H1 (cell line): ENCODE data around the gene TRIM65. TPM values are rescaled to one million over a fixed set of nuclear protein-coding genes. Genes with fewer than 3 reads are reported as not detected.

Experiments used
- CTCF ChIA-PET: fragments of 300-600 bp; sonication (Branson Sonifier 250); formaldehyde crosslinking; loops from one replicate; lab custom pipeline; 2021; ENCODE audit not compliant: partially characterized antibody; lab: Charles Lee
- POLR2A ChIA-PET: fragments of 300-600 bp; sonication (Branson Sonifier 250); formaldehyde crosslinking; loops from one replicate; lab custom pipeline; 2021; ENCODE audit warnings: inconsistent platforms; ENCODE audit not compliant: partially characterized antibody; lab: Charles Lee
- DNase-seq, 2 experiments: peaks; one replicate each; pipeline versions ENCODE4 v3.0.0 to v3.0.0-alpha.2; 2010 to 2022; ENCODE audit warnings: low spot score in 2 of 2, low read depth in 1 of 2, mixed read lengths in 1 of 2
- FAIRE-seq: peaks from 2 replicates; lab custom pipeline; 2011; peaks lifted over from hg19 to GRCh38; lab: Jason Lieb, UNC
- H2AFZ ChIP-seq: 2 replicates; pipeline ENCODE4 v1.8.1; 2012; ENCODE audit warnings: low read length, inconsistent platforms
- H2AK5ac ChIP-seq: 2 replicates; pipeline ENCODE4 v1.6.1; 2013; ENCODE audit warnings: low read depth, low read length
- H2BK120ac ChIP-seq: replicated peaks from 2 replicates; pipeline ENCODE3; 2013; ENCODE audit warnings: low read depth, low read length, inconsistent platforms
- H2BK12ac ChIP-seq: 2 replicates; pipeline ENCODE4 v1.6.1; 2013; ENCODE audit warnings: low read depth, low read length
- H2BK15ac ChIP-seq: 2 replicates; pipeline ENCODE4 v1.6.1; 2013; ENCODE audit warnings: low read length
- H2BK20ac ChIP-seq: 2 replicates; pipeline ENCODE4 v1.6.1; 2013; ENCODE audit warnings: low read length
- H2BK5ac ChIP-seq: 2 replicates; pipeline ENCODE4 v1.6.1; 2013; ENCODE audit warnings: low read depth, low read length
- H3K14ac ChIP-seq: 2 replicates; pipeline ENCODE4 v1.6.1; 2013; ENCODE audit warnings: inconsistent platforms; ENCODE audit not compliant: insufficient read length
- H3K18ac ChIP-seq: 2 replicates; pipeline ENCODE4 v1.6.1; 2013; ENCODE audit warnings: low read length; ENCODE audit errors: extremely low read depth
- H3K23ac ChIP-seq: 2 replicates; pipeline ENCODE4 v1.6.1; 2013; ENCODE audit warnings: inconsistent platforms; ENCODE audit not compliant: insufficient read length
- H3K23me2 ChIP-seq: 2 replicates; pipeline ENCODE4 v1.6.1; 2013; ENCODE audit warnings: low read depth, low read length
- H3K27ac ChIP-seq: 2 replicates; pipeline ENCODE4 v1.6.1; 2011; ENCODE audit warnings: low read depth, low read length, inconsistent platforms
- H3K27me3 ChIP-seq, 4 experiments: replicated peaks in 1 of 4; 1 replicate in 1 of 4; 2 replicates in 3 of 4; pipeline versions ENCODE4 v1.6.1 to v1.8.1; 2011 to 2013; ENCODE audit warnings: low read length in 3 of 4, mild to moderate bottlenecking in 3 of 4, inconsistent platforms in 2 of 4, mixed read lengths in 2 of 4, moderate library complexity in 1 of 4; ENCODE audit not compliant: control insufficient read depth in 3 of 4, insufficient read depth in 3 of 4; ENCODE audit errors: extremely low read depth in 1 of 4
- H3K36me3 ChIP-seq, 4 experiments: 2 replicates each; pipeline versions ENCODE4 v1.6.1 to v1.8.1; 2011 to 2013; ENCODE audit warnings: mild to moderate bottlenecking in 4 of 4, low read length in 3 of 4, moderate library complexity in 2 of 4, control low read depth in 1 of 4, inconsistent platforms in 1 of 4; ENCODE audit not compliant: insufficient read depth in 4 of 4, control insufficient read depth in 2 of 4
- H3K4ac ChIP-seq: replicated peaks from 2 replicates; pipeline ENCODE3; 2013; ENCODE audit warnings: low read length, low read depth, mixed read lengths, inconsistent platforms; ENCODE audit not compliant: insufficient read length
- H3K4me1 ChIP-seq, 4 experiments: replicated peaks in 1 of 4; 1 replicate in 1 of 4; 2 replicates in 3 of 4; pipeline versions ENCODE4 v1.6.1 to v1.8.1; 2011 to 2013; ENCODE audit warnings: low read length in 3 of 4, inconsistent platforms in 2 of 4, mixed read lengths in 1 of 4; ENCODE audit not compliant: insufficient read depth in 4 of 4, control insufficient read depth in 3 of 4
- H3K4me2 ChIP-seq, 2 experiments: 2 replicates each; pipeline versions ENCODE4 v1.6.1 to v1.8.1; 2011 to 2013; ENCODE audit warnings: low read depth in 2 of 2, low read length in 2 of 2, control low read depth in 1 of 2, inconsistent platforms in 1 of 2, mild to moderate bottlenecking in 1 of 2; ENCODE audit not compliant: insufficient read depth in 1 of 2
- H3K4me3 ChIP-seq, 4 experiments: fragments of 200-600, 300-600 bp in 1 of 4; sonication (generic), shearing (Covaris generic), sonication (Bioruptor Twin) in 1 of 4; 2 replicates each; pipeline versions ENCODE4 v1.5.1 to v1.8.1; 2011 to 2016; ENCODE audit warnings: low read length in 4 of 4, low read depth in 3 of 4, control low read depth in 2 of 4, inconsistent platforms in 2 of 4, mild to moderate bottlenecking in 2 of 4, mixed read lengths in 1 of 4, moderate library complexity in 1 of 4; ENCODE audit not compliant: insufficient read depth in 2 of 4; ENCODE audit errors: extremely low read depth in 1 of 4
- H3K56ac ChIP-seq: replicated peaks from 2 replicates; pipeline ENCODE3; 2013; ENCODE audit warnings: low read depth, mild to moderate bottlenecking, mixed read lengths, low read length, inconsistent platforms; ENCODE audit not compliant: insufficient read length
- H3K79me1 ChIP-seq: 2 replicates; pipeline ENCODE4 v1.6.1; 2013; ENCODE audit warnings: low read depth, low read length, control low read depth
- H3K79me2 ChIP-seq, 2 experiments: 2 replicates each; pipeline versions ENCODE4 v1.6.1 to v1.8.1; 2012 to 2013; ENCODE audit warnings: low read length in 2 of 2, mild to moderate bottlenecking in 2 of 2, inconsistent platforms in 1 of 2; ENCODE audit not compliant: insufficient read depth in 2 of 2, control insufficient read depth in 1 of 2
- H3K9ac ChIP-seq, 4 experiments: replicated peaks in 1 of 4; 1 replicate in 1 of 4; 2 replicates in 3 of 4; pipeline versions ENCODE4 v1.6.1 to v1.8.1; 2011 to 2013; ENCODE audit warnings: low read depth in 3 of 4, low read length in 3 of 4, control low read depth in 2 of 4, mild to moderate bottlenecking in 2 of 4, moderate library complexity in 2 of 4, inconsistent platforms in 1 of 4; ENCODE audit errors: extremely low read depth in 1 of 4
- H3K9me3 ChIP-seq, 2 experiments: 2 replicates each; pipeline versions ENCODE4 v1.6.1 to v1.8.1; 2012 to 2013; ENCODE audit warnings: mild to moderate bottlenecking in 2 of 2, moderate library complexity in 2 of 2, control low read depth in 1 of 2, inconsistent platforms in 1 of 2, low read depth in 1 of 2, low read length in 1 of 2, mixed read lengths in 1 of 2; ENCODE audit not compliant: insufficient read depth in 2 of 2
- H4K20me1 ChIP-seq, 2 experiments: replicated peaks in 1 of 2; 2 replicates each; pipeline versions ENCODE3 to v1.8.1; 2011 to 2013; ENCODE audit warnings: inconsistent platforms in 2 of 2, low read length in 2 of 2, mild to moderate bottlenecking in 1 of 2; ENCODE audit not compliant: insufficient read depth in 2 of 2, control insufficient read depth in 1 of 2
- H4K5ac ChIP-seq: 2 replicates; pipeline ENCODE4 v1.6.1; 2013; ENCODE audit warnings: low read length, low read depth, mixed read lengths, inconsistent platforms; ENCODE audit not compliant: insufficient read length
- H4K8ac ChIP-seq: 2 replicates; pipeline ENCODE4 v1.8.0; 2013; ENCODE audit warnings: mild to moderate bottlenecking, moderate library complexity, low read length, inconsistent platforms; ENCODE audit not compliant: insufficient read depth; ENCODE audit errors: extremely low read depth
- H4K91ac ChIP-seq: replicated peaks from 2 replicates; pipeline ENCODE3; 2013; ENCODE audit warnings: low read length, mixed read lengths, inconsistent platforms; ENCODE audit not compliant: insufficient read length
- CHD1 ChIP-seq: IDR thresholded peaks from 2 replicates; pipeline ENCODE4 v1.6.1; 2012; ENCODE audit warnings: low read depth, low read length, improper control_type of control experiment
- FOSL1 ChIP-seq: IDR thresholded peaks from 2 replicates; pipeline ENCODE4 v1.6.1; 2011; ENCODE audit warnings: mild to moderate bottlenecking, low read depth, low read length, moderate library complexity; ENCODE audit not compliant: insufficient read depth
- RAD21 ChIP-seq, 2 experiments: IDR thresholded peaks in 1 of 2; conservative IDR thresholded peaks in 1 of 2; 2 replicates each; pipeline ENCODE4 v1.6.1; 2011; ENCODE audit warnings: low read depth in 2 of 2, low read length in 2 of 2, improper control_type of control experiment in 1 of 2, inconsistent platforms in 1 of 2, mild to moderate bottlenecking in 1 of 2, moderate library complexity in 1 of 2
- RXRA ChIP-seq: IDR thresholded peaks from 2 replicates; pipeline ENCODE4 v1.6.1; 2011; ENCODE audit warnings: low read depth, mild to moderate bottlenecking, low read length, moderate library complexity; ENCODE audit not compliant: insufficient read depth
- WGBS, 2 experiments: shearing (Covaris generic) in 1 of 2; methylation state at CpG; one replicate each; pipeline versions ENCODE4 v1.1.6 to v1.1.7; 2013 to 2015; ENCODE audit warnings: low lambda C conversion rate in 2 of 2, mixed read lengths in 2 of 2, inconsistent platforms in 1 of 2, low coverage in 1 of 2, missing lambda C conversion rate in 1 of 2; ENCODE audit not compliant: insufficient replicate concordance in 2 of 2, insufficient coverage in 1 of 2, insufficient read length in 1 of 2; ENCODE audit errors: extremely low coverage in 1 of 2, missing lambda C conversion rate in 1 of 2; 5-methylcytosine and 5-hydroxymethylcytosine counted together
- polyA plus RNA-seq, 7 experiments: library from polyadenylated mRNA; depleted of rRNA in 3 of 7; stranded (reverse) in 5 of 7; unstranded in 2 of 7; fragments of >200 nt in 5 of 7; fragments of 200-250 nt in 2 of 7; gene quantifications; 1 replicate in 5 of 7; 2 replicates in 1 of 7; 4 replicates in 1 of 7; pipeline versions ENCODE4 v1.2.1 to v1.2.3, GENCODE V29; 2011 to 2013; ENCODE audit warnings: missing spikeins in 2 of 7, mixed read lengths in 2 of 7
- total RNA-seq: library from RNA; stranded (reverse); fragmentation: NEBNext Ultra II Directional; extraction: Animal tissue kit (Norgen Biotek cat#: 25700); gene quantifications from 2 replicates; pipeline ENCODE4 v1.2.1, GENCODE V29; 2021

TRIM65 gene
- total and polyA plus RNA-seq, 2 of the 8 experiments (the other 6 are each of a cell fraction or from before 2014, with no cell fraction given) = 21.2 to 48.6 TPM

DNA sequence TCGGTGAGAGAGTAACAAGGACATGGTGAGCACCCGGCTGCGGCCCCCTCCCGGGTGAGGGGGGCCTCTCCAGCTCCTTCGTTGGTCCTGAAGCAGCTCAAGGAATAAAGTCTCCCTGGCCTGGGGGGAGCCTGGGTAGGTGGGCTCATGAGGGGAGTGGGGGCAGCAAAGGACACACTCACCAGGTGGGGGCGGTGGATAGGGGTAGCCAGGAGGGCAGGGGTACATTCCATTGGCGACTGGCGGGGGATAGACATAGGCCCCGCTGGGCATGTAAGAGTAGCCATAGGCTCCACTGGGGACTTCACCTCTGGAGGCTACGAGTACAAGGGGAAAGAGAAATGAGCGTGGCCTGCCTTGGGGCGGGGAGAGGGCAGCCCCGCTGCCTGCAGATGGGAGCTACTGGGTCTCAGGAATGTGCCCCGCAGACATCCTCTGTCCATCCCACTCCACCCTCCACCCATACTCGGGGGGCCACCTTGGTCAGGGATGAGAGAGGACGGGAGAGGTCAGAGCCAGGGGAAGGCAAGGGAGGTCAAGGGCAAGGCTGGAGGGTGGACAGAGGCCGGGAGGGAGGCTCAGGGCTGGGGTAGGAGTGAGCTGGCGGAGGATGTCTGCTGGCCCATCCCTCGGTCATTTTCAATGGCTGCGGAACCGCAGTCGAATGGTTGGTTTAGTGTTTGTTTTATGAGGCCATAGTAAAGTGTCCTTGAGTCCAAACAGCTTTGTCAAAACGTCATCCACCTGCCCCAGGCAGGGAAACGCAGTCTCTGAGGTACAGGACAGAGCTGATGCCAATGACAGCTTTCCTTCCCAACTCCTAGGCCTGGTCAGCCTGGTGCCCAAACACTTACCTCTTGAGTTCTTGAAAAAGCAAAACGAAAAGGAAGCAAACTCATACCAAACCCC is 48.9 kb downstream of the TRIM65 start:
- CTCF ChIA-PET = interaction anchor here (0.7 to 27.2 kb wide), 24 partner anchors 11 to 245 kb away, joined by 3 to 563 read pairs (median 4); partner anchors contain the start of genes MRPL38, UNK and WBP2
- H4K8ac ChIP-seq = no peak overlapping the region; the same call in 1 of the 2 replicates
- no peak overlapping the region for H2BK5ac ChIP-seq
- no peak overlapping the region for H2AK5ac ChIP-seq
- H3K79me1 ChIP-seq = no peaks in the 10 kb centered on the region
- H3K14ac ChIP-seq = no peak overlapping the region
- no peak for DNase-seq
- H4K91ac ChIP-seq = no peak overlapping the region
- H2BK12ac ChIP-seq = no peak overlapping the region
- H3K18ac ChIP-seq = no peak overlapping the region
- no peak overlapping the region for H3K9ac ChIP-seq
- H3K56ac ChIP-seq = no peak overlapping the region
- no peak overlapping the region for H2AFZ ChIP-seq
- no peaks in the 10 kb centered on the region for H3K23me2 ChIP-seq
- no peaks in the 10 kb centered on the region for H3K27me3 ChIP-seq
- H2BK15ac ChIP-seq = no peak overlapping the region
- no peak overlapping the region for H4K5ac ChIP-seq
- POLR2A ChIA-PET = interaction anchor here (0.5 to 4.3 kb wide), 10 partner anchors 8 to 1132 kb away, joined by 3 to 28 read pairs (median 4); partner anchors contain the start of gene WBP2
- no peak overlapping the region for H3K4ac ChIP-seq
- H2BK120ac ChIP-seq = no peak overlapping the region
- peaks cover 0 to 8% (median 6%) of the 10 kb centered on the region in 4 experiments; a peak in 4 of 7 replicates for H3K4me1 ChIP-seq
- no peak overlapping the region for H3K27ac ChIP-seq
- H2BK20ac ChIP-seq = no peak overlapping the region
- H3K36me3 ChIP-seq = peaks cover 7 to 36% (median 28%) of the 10 kb centered on the region in 4 experiments
- no peaks in the 10 kb centered on the region for H3K79me2 ChIP-seq
- peaks cover 4 to 5% of the 10 kb centered on the region in 2 experiments for H4K20me1 ChIP-seq
- no peak overlapping the region for H3K23ac ChIP-seq
- H3K4me3 ChIP-seq = no peak overlapping the region
- no peak for FAIRE-seq
- WGBS, 2 experiments = 89% methylated on average over 25 of the region's 25 CpGs; no CpG with 5 or more reads in 1 of the 2 experiments
- H3K4me2 ChIP-seq = no peak overlapping the region
- no peaks in the 10 kb centered on the region for H3K9me3 ChIP-seq
- no peak for TF ChIP-seq CHD1
- TF ChIP-seq FOSL1 = no peak
- no peak for TF ChIP-seq RAD21 (IDR thresholded peaks at IDR 0.05 in 1 of 2, conservative IDR thresholded peaks at IDR 0.05 in 1 of 2; ENCODE audit: low read depth in 2 of 2, low read length in 2 of 2)
- no peak for TF ChIP-seq RXRA
